COLO829 (cell line): ENCODE measurements around the gene MTR.

Experiments used
- DNase-seq: peaks from one replicate; pipeline ENCODE4 v3.0.0; 2012; ENCODE audit warnings: low spot score

The MTR gene

DNA sequence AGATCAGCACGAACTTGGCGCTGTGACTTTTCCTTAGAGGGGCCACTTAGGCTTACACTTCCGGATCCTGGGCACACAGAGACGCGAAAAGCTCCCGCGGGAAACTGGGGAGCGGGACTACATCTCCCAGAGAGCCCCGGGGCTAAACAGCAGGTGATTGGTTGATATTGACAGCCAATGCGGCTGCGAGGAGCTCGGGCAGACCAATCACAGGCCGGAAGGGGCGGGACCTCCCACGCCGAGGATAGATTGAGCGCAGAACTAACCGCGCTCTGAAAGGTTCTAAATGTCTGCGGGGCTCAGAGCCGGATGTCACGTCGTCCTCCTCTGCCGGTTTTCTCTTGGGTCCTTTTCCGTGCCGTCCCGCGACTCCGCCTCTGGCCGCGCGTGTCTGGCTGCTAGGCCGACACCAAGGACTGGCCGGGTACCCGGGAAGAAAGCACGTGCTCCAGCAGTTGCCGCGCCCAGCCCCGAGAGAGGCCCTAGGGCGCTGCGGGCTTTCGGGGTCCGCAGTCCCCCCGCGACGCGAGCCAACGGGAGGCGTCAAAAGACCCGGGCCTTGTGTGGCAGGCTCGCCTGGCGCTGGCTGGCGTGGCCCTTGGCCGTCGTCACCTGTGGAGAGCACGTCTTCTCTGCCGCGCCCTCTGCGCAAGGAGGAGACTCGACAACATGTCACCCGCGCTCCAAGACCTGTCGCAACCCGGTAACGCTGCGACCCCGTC is at the start of gene MTR:
Gene MTR, plus strand, starts transcription at position 258 of the 722 bp plus-strand sequence. Its CDS starts 412 bp downstream, at position 670.
- DNase-seq, result peak; percentile 99

DNA sequence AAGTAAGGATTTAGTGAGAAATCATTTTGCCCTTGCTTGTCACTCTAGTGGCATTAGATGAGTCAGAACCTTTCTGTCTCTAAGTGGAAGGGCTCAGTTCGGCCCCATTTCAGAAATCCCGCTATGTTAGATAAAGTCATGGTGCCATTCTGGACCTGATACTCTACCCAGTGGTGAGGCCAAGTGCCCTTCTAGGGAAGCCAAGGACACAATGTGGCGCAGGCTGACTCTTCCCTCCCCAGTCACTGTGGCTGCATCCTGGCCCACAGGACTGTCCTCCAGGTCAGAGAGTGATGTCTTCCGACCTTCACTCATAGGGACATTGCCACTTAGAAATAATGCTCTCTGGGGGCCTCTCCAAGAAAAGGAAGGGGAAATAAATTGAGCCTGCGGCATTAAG is 48.3 kb upstream of the MTR start:
- peak; percentile 75 for DNase-seq

DNA sequence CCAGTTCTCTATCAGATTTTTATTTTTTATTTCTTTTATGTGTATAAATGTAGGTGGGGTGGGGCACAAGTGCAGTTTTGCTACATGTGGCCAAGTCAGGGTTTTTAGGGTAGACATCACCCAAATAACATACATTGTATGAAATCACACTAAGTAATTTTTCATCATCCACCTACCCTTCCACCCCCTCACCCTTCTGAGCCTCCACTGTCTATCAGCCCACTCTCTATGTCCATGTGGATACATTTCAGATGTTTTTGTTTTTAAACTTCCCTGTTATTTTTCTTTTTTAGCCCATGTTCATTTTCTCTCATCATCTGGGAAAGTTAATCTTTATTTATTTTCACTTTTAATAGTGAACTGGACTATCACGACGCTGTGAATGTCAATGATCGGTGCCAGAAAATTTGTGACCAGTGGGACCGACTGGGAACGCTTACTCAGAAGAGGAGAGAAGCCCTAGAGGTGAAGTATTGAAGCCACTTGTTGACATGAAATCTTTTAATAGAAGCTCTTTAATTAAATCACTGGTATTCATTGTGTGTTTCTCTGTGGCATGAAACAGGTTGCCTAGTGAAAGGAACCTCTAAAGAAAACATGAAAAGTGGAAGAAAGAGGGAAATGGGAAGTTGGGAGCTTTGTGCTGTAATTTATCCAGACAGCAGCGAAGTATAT is 47.6 kb upstream of the MTR start:
- DNase-seq, result no peak

DNA sequence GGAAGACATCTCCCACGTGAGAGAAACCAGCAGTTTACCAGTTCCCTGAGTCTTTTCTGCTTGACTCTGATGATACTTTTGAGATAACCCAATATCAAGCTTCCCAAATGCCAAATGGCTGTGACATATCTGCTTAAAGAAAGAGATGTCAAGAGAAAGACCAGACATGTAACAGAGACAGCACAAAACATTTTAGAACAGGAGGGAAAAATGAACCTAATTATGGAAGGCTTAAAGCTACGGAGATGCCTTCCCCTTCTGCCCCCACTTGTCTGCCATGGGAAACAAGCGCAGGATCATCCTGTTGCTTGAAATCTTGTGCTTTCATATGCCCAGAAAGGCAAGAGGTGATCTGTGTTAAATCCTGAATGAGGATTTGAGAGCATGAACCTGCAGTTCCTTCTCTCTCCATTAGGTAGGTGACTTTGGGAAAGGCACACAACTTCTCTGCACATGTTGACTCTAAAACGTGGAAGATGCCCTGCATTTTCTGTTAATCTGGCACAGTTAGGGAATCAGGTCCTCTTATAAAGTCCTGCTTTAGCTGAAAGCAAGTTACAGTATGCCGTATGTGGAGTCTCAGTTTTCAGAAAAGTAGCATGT is 46.7 kb upstream of the MTR start:
- no peak for DNase-seq

DNA sequence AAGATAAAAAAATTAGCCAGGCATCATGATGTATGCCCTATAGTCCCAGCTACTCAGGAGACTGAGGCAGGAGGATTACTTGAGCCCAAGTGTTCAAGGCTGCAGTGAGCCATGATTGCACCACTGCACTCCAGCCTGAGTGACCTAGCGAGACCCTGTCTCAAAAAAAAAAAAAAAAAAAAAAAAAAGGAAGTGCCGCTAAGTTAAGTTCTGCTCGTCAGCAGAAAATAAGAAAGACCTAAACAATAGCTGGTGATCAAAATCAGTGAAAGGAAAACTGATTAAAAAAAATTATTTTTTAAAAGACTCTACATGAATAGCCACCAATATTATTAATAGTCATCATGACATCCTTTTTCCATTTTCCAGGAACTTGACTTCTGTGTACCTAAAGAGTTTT is 44.2 kb upstream of the MTR start:
- no peak for DNase-seq

DNA sequence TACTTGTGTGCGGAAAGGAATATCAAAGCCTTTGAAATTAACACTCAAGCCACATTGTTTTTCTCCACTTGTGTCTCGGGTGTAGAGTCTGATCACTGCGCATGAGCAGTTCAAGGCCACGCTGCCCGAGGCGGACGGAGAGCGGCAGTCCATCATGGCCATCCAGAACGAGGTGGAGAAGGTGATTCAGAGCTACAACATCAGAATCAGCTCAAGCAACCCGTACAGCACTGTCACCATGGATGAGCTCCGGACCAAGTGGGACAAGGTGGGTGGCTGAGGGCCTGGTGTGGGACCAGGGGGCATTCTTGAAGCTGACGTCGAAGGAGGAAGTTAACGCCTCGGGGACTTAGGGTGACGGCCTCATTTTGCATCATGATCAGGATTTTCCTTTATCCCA is 43.7 kb upstream of the MTR start:
- no peak for DNase-seq

DNA sequence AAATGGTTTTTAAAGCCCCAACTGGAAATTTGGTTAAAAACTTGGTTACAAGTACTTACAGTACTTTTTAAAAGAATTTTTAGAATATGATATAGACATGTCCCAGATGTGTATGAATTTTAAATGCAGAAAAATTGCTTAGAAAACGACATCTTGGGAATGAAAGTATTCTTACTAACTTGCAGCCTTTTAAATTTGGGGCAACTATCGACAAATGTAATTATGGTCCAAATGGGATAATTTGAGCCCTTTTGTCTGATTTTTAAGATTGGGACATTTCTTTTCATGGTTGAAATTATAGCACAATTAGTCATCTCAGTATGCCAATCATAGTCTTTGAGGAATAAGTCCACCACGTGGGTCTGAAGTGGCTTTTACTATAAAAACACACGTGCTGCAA is 43.2 kb upstream of the MTR start:
- DNase-seq, result no peak

DNA sequence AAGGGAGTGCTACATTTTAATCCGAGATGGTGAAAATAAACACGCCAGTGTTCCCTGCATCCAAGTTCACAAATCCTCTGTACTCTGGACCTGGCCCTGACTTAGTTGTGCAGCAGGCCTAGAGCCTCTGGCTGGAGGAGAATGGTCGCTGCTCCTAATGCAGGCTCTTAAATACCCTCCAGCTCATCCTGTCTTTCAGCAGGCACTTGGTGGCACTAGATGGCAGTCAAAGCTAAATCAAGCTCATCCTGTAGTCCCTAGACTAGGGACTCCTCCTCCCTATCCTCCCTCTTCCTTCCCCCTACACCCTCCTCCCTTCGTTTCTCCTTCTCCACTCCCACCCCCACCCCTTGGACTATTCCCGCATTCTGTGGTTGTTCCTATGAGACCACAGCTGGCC is 41.6 kb upstream of the MTR start:
- DNase-seq, result no peak

DNA sequence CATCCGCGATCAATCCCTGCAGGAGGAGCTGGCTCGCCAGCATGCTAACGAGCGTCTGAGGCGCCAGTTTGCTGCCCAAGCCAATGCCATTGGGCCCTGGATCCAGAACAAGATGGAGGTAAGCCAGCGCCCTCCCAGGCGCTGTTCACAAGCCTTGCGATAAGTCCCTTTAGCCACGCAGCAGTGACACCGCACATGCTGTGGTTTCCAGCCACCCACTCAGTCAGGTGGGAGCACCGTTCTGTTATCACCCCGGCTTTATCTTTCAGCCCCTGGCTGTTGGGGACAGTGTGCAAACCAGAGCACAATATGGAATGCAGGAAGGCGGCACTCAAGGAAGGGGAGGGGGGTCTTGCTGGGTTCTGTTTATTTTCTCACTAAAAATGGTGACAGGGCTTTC is 41.1 kb upstream of the MTR start:
- DNase-seq, result no peak

DNA sequence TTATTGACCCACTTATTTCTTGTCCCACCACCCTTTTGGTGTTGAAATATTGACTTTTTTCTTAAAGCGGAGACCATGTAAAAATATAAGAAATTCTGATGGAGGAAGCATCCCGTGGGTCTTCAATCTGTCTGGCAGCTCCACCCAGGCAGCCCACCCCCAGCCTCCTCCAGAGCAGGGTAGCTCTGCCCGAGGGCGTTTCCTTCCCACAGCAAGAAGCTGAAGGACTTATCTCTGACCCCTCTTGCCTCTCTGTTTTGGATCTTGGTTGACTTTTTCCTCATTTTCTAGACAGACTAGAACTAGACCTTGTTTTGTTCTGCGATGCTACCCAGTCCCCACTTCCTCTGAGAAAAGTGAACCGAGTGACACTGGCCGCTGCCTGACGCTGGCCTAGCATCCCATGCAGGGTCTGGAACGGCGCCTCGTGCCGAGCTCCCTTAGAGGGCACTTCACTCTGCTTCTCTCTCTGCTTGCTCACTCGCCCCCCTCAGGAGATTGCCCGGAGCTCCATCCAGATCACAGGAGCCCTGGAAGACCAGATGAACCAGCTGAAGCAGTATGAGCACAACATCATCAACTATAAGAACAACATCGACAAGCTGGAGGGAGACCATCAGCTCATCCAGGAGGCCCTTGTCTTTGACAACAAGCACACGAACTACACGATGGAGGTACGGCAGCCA is 40.4 kb upstream of the MTR start:
- DNase-seq, result no peak

DNA sequence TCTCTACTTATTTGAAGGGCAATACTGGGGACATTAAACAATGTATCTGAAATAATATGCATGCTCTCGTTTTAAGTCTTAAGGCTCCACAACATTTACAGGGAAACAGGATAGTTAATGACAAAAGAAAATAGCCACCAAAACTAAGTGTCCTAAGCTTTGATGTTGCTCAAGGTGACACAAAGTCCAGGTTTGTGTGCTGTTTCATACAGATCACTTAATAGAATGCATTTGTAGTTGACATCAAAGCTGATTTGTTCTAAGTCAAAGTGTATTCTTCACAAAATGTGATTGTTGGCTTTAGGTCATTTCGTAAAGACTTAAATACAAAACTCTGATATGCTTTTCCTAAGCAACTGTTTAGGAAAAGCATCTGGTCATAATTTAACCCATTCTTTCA is 37.5 kb upstream of the MTR start:
- no peak for DNase-seq

DNA sequence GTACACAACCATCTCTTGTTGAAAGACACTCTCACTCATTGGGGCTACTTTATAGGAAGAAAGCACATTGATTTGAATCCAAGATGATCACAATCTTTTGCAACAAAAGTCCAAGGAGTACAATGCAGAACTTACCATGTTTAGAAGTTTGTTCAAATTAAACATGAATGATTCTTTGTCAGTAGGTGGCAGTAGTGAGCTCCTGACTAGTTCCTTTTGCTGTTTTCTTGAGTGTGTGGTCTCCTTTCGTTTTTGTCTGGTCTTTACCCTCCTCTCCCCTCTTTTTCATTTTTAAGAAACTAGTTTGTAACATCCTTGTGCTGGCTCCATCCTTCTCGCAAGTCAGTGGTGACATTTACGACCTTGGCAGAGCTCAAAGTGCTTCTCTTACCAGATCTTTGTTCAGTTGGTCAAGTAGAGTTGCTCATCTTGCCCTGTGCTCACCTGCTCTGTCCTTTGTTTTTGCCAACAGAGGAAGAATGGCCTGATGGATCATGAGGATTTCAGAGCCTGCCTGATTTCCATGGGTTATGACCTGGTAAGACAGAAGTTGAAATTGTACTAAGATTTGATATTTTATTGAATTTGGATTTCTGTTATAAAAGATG is 35.7 kb upstream of the MTR start:
- peak; percentile 55 for DNase-seq

DNA sequence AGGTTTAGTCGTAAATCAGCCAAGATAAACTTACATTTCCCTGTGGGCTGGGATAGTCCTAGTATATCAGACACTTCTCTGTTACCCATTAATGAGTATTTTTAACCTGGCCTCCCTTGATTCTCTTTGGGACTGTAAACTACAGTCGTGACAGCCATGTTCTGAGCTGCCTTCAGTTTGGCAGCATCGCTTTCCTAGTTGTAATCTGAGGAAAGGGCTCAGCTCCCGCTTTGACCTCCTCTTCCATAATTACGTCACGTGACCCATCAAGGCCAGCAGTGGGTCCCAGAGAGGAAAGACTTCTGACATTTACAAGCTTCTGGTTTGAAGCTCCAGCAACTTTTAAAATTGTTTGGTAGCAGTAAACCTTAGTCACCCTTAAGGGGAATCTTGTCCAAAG is 34.6 kb upstream of the MTR start:
- no peak for DNase-seq

DNA sequence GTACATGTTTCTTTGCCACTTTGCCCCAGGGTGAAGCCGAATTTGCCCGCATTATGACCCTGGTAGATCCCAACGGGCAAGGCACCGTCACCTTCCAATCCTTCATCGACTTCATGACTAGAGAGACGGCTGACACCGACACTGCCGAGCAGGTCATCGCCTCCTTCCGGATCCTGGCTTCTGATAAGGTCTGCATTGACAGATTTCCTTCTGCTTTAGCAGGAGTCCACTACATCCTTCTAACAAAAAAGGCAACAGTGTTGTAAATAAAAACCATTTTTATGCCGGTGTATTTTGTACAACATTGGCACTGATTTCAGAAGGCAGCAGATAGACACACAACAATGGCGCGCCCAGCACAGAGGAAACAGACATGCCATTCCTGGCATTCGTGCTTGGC is 34.1 kb upstream of the MTR start:
- no peak for DNase-seq

DNA sequence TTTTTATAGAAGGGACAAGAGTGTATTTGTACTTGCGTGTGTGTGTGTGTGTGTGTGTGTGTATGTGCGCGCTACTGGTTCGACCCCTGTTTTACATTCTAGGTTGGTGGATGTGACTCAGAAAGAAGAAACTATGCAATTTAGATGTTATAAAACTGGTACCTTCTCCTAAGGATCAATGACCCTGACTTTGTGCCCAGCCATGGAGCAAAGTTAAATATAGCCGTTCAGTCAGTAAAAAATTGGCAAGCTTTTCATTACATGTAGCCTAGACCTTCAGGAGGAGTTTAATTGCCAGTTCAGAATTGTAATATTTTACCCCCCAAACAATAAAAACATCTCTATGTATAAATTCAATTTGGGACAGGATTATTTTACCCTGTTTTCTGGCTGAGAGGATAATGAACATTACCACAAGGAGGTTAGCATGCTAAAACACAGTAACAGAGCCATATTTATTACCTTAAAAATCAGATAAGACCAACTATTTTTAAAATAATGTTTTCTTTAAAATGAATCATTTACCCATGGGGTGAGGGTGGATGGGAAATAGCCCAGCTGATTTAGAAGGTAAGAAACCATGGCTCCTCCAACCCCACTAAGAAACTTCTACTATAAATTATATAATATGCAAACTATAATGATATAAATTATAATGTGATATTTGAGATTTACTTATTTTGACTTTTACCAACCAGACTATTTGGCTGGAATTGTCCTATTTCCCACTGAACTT is 33.5 kb upstream of the MTR start:
- DNase-seq, result no peak

DNA sequence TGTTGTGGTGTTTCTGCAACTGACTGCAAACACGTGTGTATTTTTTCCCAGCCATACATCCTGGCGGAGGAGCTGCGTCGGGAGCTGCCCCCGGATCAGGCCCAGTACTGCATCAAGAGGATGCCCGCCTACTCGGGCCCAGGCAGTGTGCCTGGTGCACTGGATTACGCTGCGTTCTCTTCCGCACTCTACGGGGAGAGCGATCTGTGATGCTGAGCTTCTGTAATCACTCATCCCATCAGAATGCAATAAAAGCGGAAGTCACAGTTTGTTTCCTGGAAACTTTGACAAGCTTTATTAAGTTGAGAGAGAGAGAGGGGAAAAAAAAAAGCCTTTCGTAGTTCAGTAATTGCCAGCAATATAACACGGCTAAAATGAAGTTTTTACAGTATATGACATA is 32.7 kb upstream of the MTR start:
- DNase-seq, result no peak

DNA sequence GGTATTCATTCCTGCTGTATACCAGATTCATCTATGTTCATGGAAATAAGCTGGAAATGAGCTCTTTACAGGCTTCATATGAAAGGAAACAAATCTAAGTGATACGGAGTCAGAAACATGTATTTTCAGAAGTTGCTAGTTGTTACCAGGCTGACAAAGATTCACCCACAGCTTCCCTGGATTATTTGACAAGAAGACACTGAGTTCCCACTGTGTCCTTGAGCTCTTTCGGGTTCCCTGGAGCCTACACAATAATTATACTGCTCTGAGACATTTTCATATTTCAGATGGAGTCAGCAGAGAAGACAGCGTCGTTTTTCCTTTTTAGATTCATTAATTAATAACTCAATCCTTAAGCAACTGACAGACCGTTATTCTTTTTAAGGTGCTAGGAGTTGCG is 29.3 kb upstream of the MTR start:
- no peak for DNase-seq

DNA sequence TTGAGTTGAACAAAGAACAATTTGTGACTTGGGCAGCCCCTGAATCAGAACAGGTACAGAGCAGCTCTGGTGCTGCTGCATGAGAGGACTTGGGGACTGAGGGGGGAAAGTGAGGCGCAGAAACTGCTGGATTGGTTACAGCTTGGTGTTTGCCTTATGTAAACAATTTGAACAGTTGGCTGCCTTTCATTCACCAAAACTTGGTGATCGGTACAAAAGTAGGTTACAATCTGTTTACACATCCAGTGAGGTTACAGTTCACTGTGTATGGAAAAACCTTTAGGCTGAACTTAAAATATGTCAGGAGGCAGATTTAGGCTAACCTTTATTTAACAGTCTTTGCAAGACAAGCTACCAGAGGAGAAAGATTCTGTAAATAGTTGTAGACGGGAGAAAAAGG is 28.6 kb upstream of the MTR start:
- DNase-seq, result no peak

DNA sequence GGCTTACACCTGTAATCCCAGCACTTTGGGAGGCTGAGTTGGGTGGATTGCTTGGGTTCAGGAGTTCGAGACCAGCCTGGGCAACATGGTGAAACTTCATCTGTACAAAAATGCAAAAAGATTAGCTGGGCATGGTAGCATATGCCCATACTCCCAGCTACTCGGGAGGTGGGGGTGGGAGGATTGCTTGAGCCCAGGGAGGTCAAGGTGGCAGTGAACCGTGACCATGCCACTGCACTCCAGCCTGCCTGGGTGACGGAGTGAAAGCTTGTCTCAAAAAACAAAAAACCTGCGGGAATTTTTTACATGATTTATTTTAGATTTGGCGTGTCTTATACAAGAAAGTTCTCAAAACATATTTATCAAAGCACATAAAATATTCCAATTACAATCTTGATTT is 27.8 kb upstream of the MTR start:
- no peak for DNase-seq

DNA sequence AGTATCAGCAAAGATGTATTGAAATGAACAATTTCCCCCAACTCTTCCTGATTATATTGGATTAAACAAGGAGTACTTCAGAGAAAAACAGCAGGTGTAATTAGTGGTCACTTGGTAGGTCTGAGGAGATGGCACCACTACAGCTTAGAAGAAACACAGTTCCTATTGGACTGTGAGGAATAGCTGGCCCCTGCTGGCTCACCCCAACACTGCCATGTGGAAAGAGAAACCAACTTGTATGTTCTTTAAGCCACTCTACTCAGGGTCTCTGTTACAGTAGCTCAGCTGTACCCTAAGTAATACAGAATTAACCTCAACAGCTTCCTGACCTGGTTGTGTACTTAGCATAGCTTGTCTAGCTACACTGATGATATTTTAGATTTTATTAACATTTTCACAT is 26.5 kb upstream of the MTR start:
- no peak for DNase-seq

DNA sequence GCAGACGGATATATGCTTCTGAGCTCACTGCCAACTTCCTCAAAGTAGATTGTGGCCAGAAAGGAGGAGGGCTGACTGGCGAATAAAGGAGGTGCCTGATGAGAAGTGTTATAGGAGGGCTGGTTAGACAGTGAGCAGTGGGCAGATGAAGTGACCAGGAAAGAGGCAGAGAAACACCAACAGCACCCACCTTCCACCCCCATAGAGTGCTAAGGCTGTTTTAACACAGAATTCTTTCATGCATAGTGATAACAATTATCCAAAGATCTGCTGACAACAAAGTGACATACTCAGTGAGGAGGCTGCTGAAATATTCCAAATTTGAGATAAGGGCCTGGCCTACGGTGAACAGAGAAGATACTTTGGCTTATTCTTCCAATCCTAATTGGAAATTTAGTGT is 21.2 kb upstream of the MTR start:
- DNase-seq, result no peak

DNA sequence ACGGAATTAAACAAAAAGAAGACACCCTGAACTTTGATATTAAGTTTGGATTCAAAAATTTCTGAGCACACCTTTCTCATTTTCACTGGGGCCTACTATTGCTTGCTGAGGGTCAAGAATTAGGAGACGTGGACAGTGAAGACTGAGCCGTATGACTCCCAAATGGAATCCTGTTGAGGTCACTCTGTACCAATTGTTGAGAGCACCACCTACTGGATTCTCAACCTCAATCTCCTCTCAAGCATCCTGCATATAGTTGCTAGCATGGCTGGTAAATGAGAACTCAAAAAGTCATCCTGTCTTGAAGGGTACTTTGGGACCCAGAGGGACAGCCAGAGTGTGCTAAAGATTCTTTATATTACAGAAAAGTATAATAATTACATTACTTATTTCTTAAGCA is 20.2 kb upstream of the MTR start:
- peak; percentile 56 for DNase-seq
